Skeletal muscle tissue (tissue), 4 donors: ENCODE data around the gene GGNBP2. TPM values are rescaled to one million over a fixed set of nuclear protein-coding genes. Genes with fewer than 3 reads are reported as not detected.
A peak's percentile ranks its signal among the peaks of the same experiment; 100 is the strongest.

ENCODE experiments used
- H3K27ac ChIP-seq: one replicate; pipeline ENCODE4 v1.7.0; 2013; ENCODE audit warnings: mild to moderate bottlenecking, low read depth, low read length, inconsistent platforms
- H3K27me3 ChIP-seq, 3 donors: one replicate each; pipeline ENCODE4 v1.7.0; 2013; ENCODE audit warnings: low read length in 3 of 3; ENCODE audit not compliant: control insufficient read depth in 3 of 3, insufficient read depth in 3 of 3
- H3K36me3 ChIP-seq, 3 donors: one replicate each; pipeline ENCODE4 v1.7.0; 2013; ENCODE audit warnings: low read length in 3 of 3; ENCODE audit not compliant: control insufficient read depth in 3 of 3, insufficient read depth in 3 of 3
- H3K4me1 ChIP-seq, 3 donors: one replicate each; pipeline ENCODE4 v1.7.0; 2013; ENCODE audit warnings: low read length in 3 of 3, mild to moderate bottlenecking in 3 of 3; ENCODE audit not compliant: control insufficient read depth in 3 of 3, insufficient read depth in 3 of 3
- H3K4me3 ChIP-seq, 3 donors: one replicate each; pipeline ENCODE4 v1.7.0; 2013; ENCODE audit warnings: low read length in 3 of 3
- H3K9ac ChIP-seq, 3 donors: one replicate each; pipeline ENCODE4 v1.7.0; 2013; ENCODE audit warnings: low read length in 3 of 3, mild to moderate bottlenecking in 3 of 3, moderate library complexity in 2 of 3, low read depth in 1 of 3
- H3K9me3 ChIP-seq, 3 donors: one replicate each; pipeline ENCODE4 v1.7.0; 2013; ENCODE audit warnings: low read length in 3 of 3; ENCODE audit not compliant: control insufficient read depth in 3 of 3
- total RNA-seq: library from RNA; depleted of rRNA; stranded (reverse); fragments of >200 nt; gene quantifications from one replicate; pipeline ENCODE4 v1.2.3, GENCODE V29; 2014
- donor health status: Osteomylitis.

Gene GGNBP2
- total RNA-seq, 1 donor from 2014 or later = 44.9 TPM

GRCh38 chr17:36590082-36590481 is 45.4 kb downstream of the GGNBP2 start:
- Histone ChIP-seq H3K4me3 (no peak overlapping the region), H3K4me1 (peaks cover 19 to 24% (median 23%) of the 10 kb centered on the region in 3 donors), H3K9me3 (no peaks in the 10 kb centered on the region), H3K27me3 (no peaks in the 10 kb centered on the region), H3K9ac (no peak overlapping the region), H3K27ac (no peak overlapping the region), H3K36me3 (peaks cover 10 to 29% (median 27%) of the 10 kb centered on the region in 3 donors)

- Histone ChIP-seq H3K27me3 (no peaks in the 10 kb centered on the region), H3K9ac (peak within 1 kb of the TSS; percentile 76 to 89 (median 85)), H3K9me3 (no peaks in the 10 kb centered on the region), H3K27ac (peak within 1 kb of the TSS; percentile 68), H3K4me1 (peaks cover 19 to 24% (median 23%) of the 10 kb centered on the region in 3 donors), H3K36me3 (peaks cover 7 to 17% (median 17%) of the 10 kb centered on the region in 3 donors), H3K4me3 (peak within 1 kb of the TSS; percentile 78 to 85 (median 82))
Observed at GRCh38 chr17:36591434-36592315, 47.0 kb downstream of the GGNBP2 start, which contains the start of gene DHRS11. TSS of gene DHRS11 (plus strand) at chr17:36591879. CDS start at chr17:36592010, 131 bp downstream.

GRCh38 chr17:36592316-36592715 is 47.6 kb downstream of the GGNBP2 start:
- no peaks in the 10 kb centered on the region for H3K27me3 ChIP-seq
- H3K4me3 ChIP-seq = peak overlapping the region; percentile 75 to 85 (median 82)
- peaks cover 19 to 24% (median 23%) of the 10 kb centered on the region in 3 donors for H3K4me1 ChIP-seq
- H3K27ac ChIP-seq = peak overlapping the region; percentile 30
- peak overlapping the region; percentile 69 to 89 (median 76) for H3K9ac ChIP-seq
- H3K9me3 ChIP-seq = no peaks in the 10 kb centered on the region
- peaks cover 5 to 14% (median 12%) of the 10 kb centered on the region in 3 donors for H3K36me3 ChIP-seq

- H3K27me3 ChIP-seq = no peaks in the 10 kb centered on the region
- no peaks in the 10 kb centered on the region for H3K9me3 ChIP-seq
- H3K4me3 ChIP-seq = peak overlapping the region; percentile 75 to 85 (median 82)
- H3K9ac ChIP-seq = peak overlapping the region; percentile 69 to 89 (median 76)
- H3K4me1 ChIP-seq = peaks cover 19 to 24% (median 23%) of the 10 kb centered on the region in 3 donors
- peaks cover 7 to 11% (median 8%) of the 10 kb centered on the region in 3 donors for H3K36me3 ChIP-seq
- H3K27ac ChIP-seq = no peak overlapping the region
Observed at GRCh38 chr17:36592716-36593321, 48.1 kb downstream of the GGNBP2 start.

GRCh38 chr17:36593656-36594316 is 49.1 kb downstream of the GGNBP2 start:
- Histone ChIP-seq H3K27ac (no peak overlapping the region), H3K36me3 (peaks cover 4 to 12% (median 9%) of the 10 kb centered on the region in 3 donors), H3K9me3 (no peaks in the 10 kb centered on the region), H3K4me3 (no peak overlapping the region), H3K27me3 (no peaks in the 10 kb centered on the region), H3K4me1 (peaks cover 19 to 24% (median 23%) of the 10 kb centered on the region in 3 donors), H3K9ac (no peak overlapping the region)

- Histone ChIP-seq H3K27me3 (no peaks in the 10 kb centered on the region), H3K36me3 (peaks cover 4 to 17% (median 9%) of the 10 kb centered on the region in 3 donors), H3K27ac (no peak overlapping the region), H3K9ac (no peak overlapping the region), H3K4me3 (no peak overlapping the region), H3K4me1 (peaks cover 19 to 24% (median 23%) of the 10 kb centered on the region in 3 donors), H3K9me3 (no peaks in the 10 kb centered on the region)
Observed at GRCh38 chr17:36594626-36595401, 50.1 kb downstream of the GGNBP2 start.

GRCh38 chr17:36597226-36597625 is 52.5 kb downstream of the GGNBP2 start:
- H3K4me1 ChIP-seq = peaks cover 22 to 35% (median 27%) of the 10 kb centered on the region in 3 donors
- peaks cover 4 to 17% (median 6%) of the 10 kb centered on the region in 3 donors for H3K36me3 ChIP-seq
- H3K9ac ChIP-seq = no peak overlapping the region
- H3K4me3 ChIP-seq = no peak overlapping the region
- H3K27ac ChIP-seq = no peak overlapping the region
- no peaks in the 10 kb centered on the region for H3K27me3 ChIP-seq
- no peaks in the 10 kb centered on the region for H3K9me3 ChIP-seq

- H3K9ac ChIP-seq = no peak overlapping the region
- H3K4me3 ChIP-seq = no peak overlapping the region
- H3K27ac ChIP-seq = no peak overlapping the region
- no peaks in the 10 kb centered on the region for H3K27me3 ChIP-seq
- peaks cover 4 to 17% (median 6%) of the 10 kb centered on the region in 3 donors for H3K36me3 ChIP-seq
- peaks cover 20 to 34% (median 25%) of the 10 kb centered on the region in 3 donors for H3K4me1 ChIP-seq
- H3K9me3 ChIP-seq = no peaks in the 10 kb centered on the region
Observed at GRCh38 chr17:36597866-36598777, 53.4 kb downstream of the GGNBP2 start.
